SK-N-SH (cell line): ENCODE measurements around the gene PTPRB. TPM values are rescaled to one million over a fixed set of nuclear protein-coding genes. Genes with fewer than 3 reads are reported as not detected.
A peak's percentile ranks its signal among the peaks of the same experiment; 100 is the strongest.

Experiments used
- CTCF ChIA-PET: fragments of 300-600, 350-600 bp; formaldehyde crosslinking; extraction: SDS; loops from one replicate; lab custom pipeline; 2021; lab: Yijun Ruan, JAX
- POLR2A ChIA-PET: fragments of 350-600 bp; sonication (Branson Sonifier 250); formaldehyde crosslinking; extraction: SDS; loops from one replicate; lab custom pipeline; 2020; ENCODE audit warnings: antibody characterized with exemption, inconsistent platforms; lab: Yijun Ruan, JAX
- DNase-seq: peaks from one replicate; pipeline ENCODE4 v3.0.0; 2012
- H2AFZ ChIP-seq: fragments of 200-600 bp; sonication (generic); 2 replicates; pipeline ENCODE4 v1.8.1; 2016; ENCODE audit warnings: antibody characterized with exemption, mild to moderate bottlenecking, low read depth
- H3F3A ChIP-seq: fragments of 200-600 bp; sonication (generic); replicated peaks from 2 replicates; pipeline ENCODE3; 2016; ENCODE audit warnings: antibody characterized with exemption, mild to moderate bottlenecking; ENCODE audit not compliant: insufficient read depth
- H3K27ac ChIP-seq, 2 experiments: fragments of 200-500 bp in 1 of 2; fragments of 200-600 bp in 1 of 2; sonication (Bioruptor generic) in 1 of 2; sonication (generic), shearing (Covaris generic) in 1 of 2; 2 replicates each; pipeline versions ENCODE4 v1.5.1 to v1.6.1; 2014 to 2016; ENCODE audit warnings: low read depth in 2 of 2, inconsistent platforms in 1 of 2, low read length in 1 of 2, mild to moderate bottlenecking in 1 of 2, mixed read lengths in 1 of 2
- H3K27me3 ChIP-seq: fragments of 200-600 bp; sonication (generic), shearing (Covaris generic); 2 replicates; pipeline ENCODE4 v1.6.1; 2016; ENCODE audit warnings: mixed run types; ENCODE audit not compliant: insufficient read depth
- H3K36me3 ChIP-seq, 2 experiments: fragments of 200-500 bp in 1 of 2; fragments of 200-600 bp in 1 of 2; sonication (Bioruptor generic) in 1 of 2; sonication (generic) in 1 of 2; replicated peaks in 1 of 2; 2 replicates each; pipeline versions ENCODE3 to v1.5.1; 2014 to 2016; ENCODE audit warnings: low read length in 1 of 2, mild to moderate bottlenecking in 1 of 2; ENCODE audit not compliant: insufficient read depth in 2 of 2, control insufficient read depth in 1 of 2
- H3K4me1 ChIP-seq, 2 experiments: fragments of 200-500 bp in 1 of 2; fragments of 200-600 bp in 1 of 2; sonication (Bioruptor generic) in 1 of 2; sonication (generic), shearing (Covaris generic) in 1 of 2; 2 replicates each; pipeline versions ENCODE4 v1.5.1 to v1.6.1; 2014 to 2016; ENCODE audit warnings: low read depth in 1 of 2, low read length in 1 of 2, mixed run types in 1 of 2; ENCODE audit not compliant: insufficient read depth in 2 of 2, control insufficient read depth in 1 of 2
- H3K4me2 ChIP-seq: fragments of 200-600 bp; sonication (generic), shearing (Covaris generic); 2 replicates; pipeline ENCODE4 v1.6.1; 2017; ENCODE audit warnings: mixed run types
- H3K4me3 ChIP-seq, 2 experiments: fragments of 200-500 bp in 1 of 2; fragments of 200-600 bp in 1 of 2; sonication (Bioruptor generic) in 1 of 2; sonication (generic), shearing (Covaris generic) in 1 of 2; 2 replicates each; pipeline versions ENCODE4 v1.5.1 to v1.8.1; 2014 to 2016; ENCODE audit warnings: low read depth in 2 of 2, inconsistent platforms in 1 of 2, low read length in 1 of 2, mild to moderate bottlenecking in 1 of 2, mixed read lengths in 1 of 2, moderate library complexity in 1 of 2
- H3K79me2 ChIP-seq: fragments of 200-600 bp; sonication (generic); 2 replicates; pipeline ENCODE4 v1.8.1; 2017; ENCODE audit warnings: mild to moderate bottlenecking; ENCODE audit not compliant: insufficient read depth
- H3K9ac ChIP-seq: fragments of 200-600 bp; sonication (generic); 2 replicates; pipeline ENCODE4 v1.6.1; 2017; ENCODE audit warnings: mixed run types
- H3K9me2 ChIP-seq: fragments of 200-600 bp; sonication (generic); 2 replicates; pipeline ENCODE4 v1.6.1; 2017; ENCODE audit warnings: mixed run types
- H3K9me3 ChIP-seq: fragments of 200-600 bp; sonication (generic); 2 replicates; pipeline ENCODE4 v1.6.1; 2017; ENCODE audit warnings: mixed run types, mild to moderate bottlenecking, moderate library complexity
- H4K20me1 ChIP-seq: fragments of 200-600 bp; sonication (generic); 2 replicates; pipeline ENCODE4 v1.6.1; 2017; ENCODE audit warnings: mild to moderate bottlenecking, mixed run types; ENCODE audit not compliant: insufficient read depth
- CTCF ChIP-seq: fragments of 200-600 bp; sonication (generic); IDR thresholded peaks from 2 replicates; pipeline ENCODE4 v1.6.1; 2017; ENCODE audit warnings: antibody characterized with exemption, mild to moderate bottlenecking, moderate library complexity
- EP300 ChIP-seq, 2 experiments: IDR thresholded peaks; 2 replicates each; pipeline versions ENCODE4 v1.4.0 to v1.6.1; 2012; ENCODE audit warnings: borderline replicate concordance in 1 of 2, low read depth in 1 of 2, low read length in 1 of 2
- FOXJ3 ChIP-seq: sonication (generic); formaldehyde crosslinking; IDR thresholded peaks from 2 replicates; pipeline ENCODE4 v1.5.1; 2020; ENCODE audit warnings: mild to moderate bottlenecking, missing genetic modification reagents
- FOXM1 ChIP-seq: IDR thresholded peaks from 2 replicates; pipeline ENCODE4 v1.4.0; 2012; ENCODE audit warnings: low read depth, mild to moderate bottlenecking
- GABPA ChIP-seq: IDR thresholded peaks from 2 replicates; pipeline ENCODE4 v1.4.0; 2012; ENCODE audit warnings: low read depth, mild to moderate bottlenecking
- GATA2 ChIP-seq: sonication (generic); formaldehyde crosslinking; IDR thresholded peaks from 2 replicates; pipeline ENCODE4 v1.5.0; 2020; ENCODE audit warnings: mild to moderate bottlenecking, missing genetic modification reagents
- JUND ChIP-seq: IDR thresholded peaks from 2 replicates; pipeline ENCODE4 v1.4.0; 2012
- MEF2A ChIP-seq: IDR thresholded peaks from 2 replicates; pipeline ENCODE4 v1.4.0; 2012; ENCODE audit warnings: low read depth, borderline replicate concordance
- MXI1 ChIP-seq: IDR thresholded peaks from 2 replicates; pipeline ENCODE4 v1.6.1; 2012; ENCODE audit warnings: mild to moderate bottlenecking, low read depth, low read length, improper control_type of control experiment
- NRF1 ChIP-seq: IDR thresholded peaks from 2 replicates; pipeline ENCODE4 v1.6.1; 2012; ENCODE audit warnings: low read depth, mild to moderate bottlenecking, low read length
- PBX3 ChIP-seq: IDR thresholded peaks from 2 replicates; pipeline ENCODE4; 2012
- REST ChIP-seq: IDR thresholded peaks from 2 replicates; pipeline ENCODE4 v1.6.1; 2012; ENCODE audit warnings: mild to moderate bottlenecking, low read depth, low read length, moderate library complexity
- RFX5 ChIP-seq: IDR thresholded peaks from 2 replicates; pipeline ENCODE4 v1.6.1; 2012; ENCODE audit warnings: mild to moderate bottlenecking, improper control_type of control experiment, low read length
- SIN3A ChIP-seq: IDR thresholded peaks from 2 replicates; pipeline ENCODE4 v1.6.1; 2012; ENCODE audit warnings: low read depth, mild to moderate bottlenecking, low read length, moderate library complexity, borderline replicate concordance
- TAF1 ChIP-seq: IDR thresholded peaks from 2 replicates; pipeline ENCODE4 v1.6.1; 2012; ENCODE audit warnings: low read depth, mild to moderate bottlenecking, low read length, moderate library complexity, borderline replicate concordance
- TEAD4 ChIP-seq: IDR thresholded peaks from 2 replicates; pipeline ENCODE4 v1.4.0; 2012; ENCODE audit warnings: mild to moderate bottlenecking, borderline replicate concordance; ENCODE audit not compliant: insufficient read depth
- WGBS: methylation state at CpG from one replicate; pipeline ENCODE4 v1.1.6; 2017; ENCODE audit warnings: low lambda C conversion rate; 5-methylcytosine and 5-hydroxymethylcytosine counted together
- polyA plus RNA-seq, 3 experiments: library from polyadenylated mRNA; depleted of rRNA; stranded (reverse); fragments of >200 nt; gene quantifications; 2 replicates each; pipeline ENCODE4 v1.2.3, GENCODE V29; 2012

Gene PTPRB
- polyA plus RNA-seq, 1 of the 3 experiments (the other 2 are of a cell fraction), result 1.1 TPM

- TF ChIP-seq REST (no peak), PBX3 (no peak), NRF1 (no peak), MEF2A (no peak), RFX5 (no peak), FOXM1 (no peak)
Measured at GRCh38 chr12:70581208-70581607, 56.0 kb downstream of the PTPRB start (continued).

GRCh38 chr12:70577283-70577634 lies 60.0 kb downstream of the PTPRB start:
- CTCF ChIA-PET, result interaction anchor here (0.7 to 4.2 kb wide), 31 partner anchors 9 to 913 kb away, joined by 3 to 136 read pairs (median 5); partner anchors contain the start of gene CNOT2
- no peak for TF ChIP-seq TEAD4
- no peak for TF ChIP-seq MXI1
- no peak for TF ChIP-seq GABPA
- TF ChIP-seq MEF2A, result no peak
- no peak for TF ChIP-seq JUND
- no peak for TF ChIP-seq CTCF
- no peak for TF ChIP-seq FOXJ3 (CRISPR knock-in tag)
- no peak for TF ChIP-seq TAF1
- TF ChIP-seq SIN3A, result no peak
- no peak for TF ChIP-seq GATA2
- TF ChIP-seq EP300 (IDR thresholded peaks at IDR 0.05; ENCODE audit: borderline replicate concordance in 1 of 2, low read depth in 1 of 2, low read length in 1 of 2), result no peak
- no peak for DNase-seq
- H3K36me3 ChIP-seq, result no peaks in the 10 kb centered on the region
- no peak overlapping the region for H3K9ac ChIP-seq
- H3F3A ChIP-seq, result peaks cover 3% of the 10 kb centered on the region
- H3K79me2 ChIP-seq, result no peaks in the 10 kb centered on the region
- WGBS, result 17% methylated on average over 3 of the region's 3 CpGs
- H3K9me3 ChIP-seq, result no peaks in the 10 kb centered on the region
- no peak overlapping the region for H2AFZ ChIP-seq
- POLR2A ChIA-PET, result interaction anchor here (0.9 kb wide), 1 partner anchor 335 kb away, joined by 3 read pairs; no protein-coding TSS in a partner anchor
- H3K27me3 ChIP-seq, result no peaks in the 10 kb centered on the region
- no peak overlapping the region for H3K27ac ChIP-seq
- no peaks in the 10 kb centered on the region for H3K4me1 ChIP-seq
- H4K20me1 ChIP-seq, result no peaks in the 10 kb centered on the region
- H3K9me2 ChIP-seq, result no peaks in the 10 kb centered on the region
- H3K4me3 ChIP-seq, result peak overlapping the region in 1 of 2 experiments; percentile 21; a peak in 1 of 4 replicates
- no peak overlapping the region for H3K4me2 ChIP-seq
